Natural killer cell (primary cell): ENCODE measurements around the gene MAPKAP1. TPM values are rescaled to one million over a fixed set of nuclear protein-coding genes. Genes with fewer than 3 reads are reported as not detected.

Experiments
- ATAC-seq, 3 donors: fragments of 150-1000 bp in 2 of 3; fragments of 200-7000 bp in 1 of 3; cut with Tn5 transposase; 1 replicate in 1 of 3; 2 replicates in 2 of 3; pipeline ENCODE4 v1.10.0; 2021; ENCODE audit warnings: mild to moderate bottlenecking in 2 of 3, moderate library complexity in 2 of 3
- DNase-seq, 2 donors: peaks; one replicate each; pipeline versions ENCODE4 v3.0.0 to v3.0.0-alpha.2; 2013 to 2021; ENCODE audit warnings: mixed read lengths in 1 of 2
- H3K27ac ChIP-seq: one replicate; pipeline ENCODE4 v1.5.1; 2013; ENCODE audit warnings: mild to moderate bottlenecking, low read length
- H3K27me3 ChIP-seq: one replicate; pipeline ENCODE4 v1.6.1; 2013; ENCODE audit warnings: low read length; ENCODE audit not compliant: control insufficient read depth, insufficient read depth
- H3K36me3 ChIP-seq: one replicate; pipeline ENCODE4 v1.6.1; 2013; ENCODE audit warnings: low read length; ENCODE audit not compliant: control insufficient read depth, insufficient read depth
- H3K4me1 ChIP-seq: one replicate; pipeline ENCODE4 v1.6.1; 2013; ENCODE audit warnings: low read length; ENCODE audit not compliant: control insufficient read depth, insufficient read depth
- H3K4me3 ChIP-seq: one replicate; pipeline ENCODE4 v1.5.1; 2013; ENCODE audit warnings: low read length
- H3K9me3 ChIP-seq: one replicate; pipeline ENCODE4 v1.6.1; 2013; ENCODE audit warnings: low read length; ENCODE audit not compliant: control insufficient read depth, insufficient read depth
- H3K27ac Mint-ChIP-seq, 2 donors: one replicate each; pipeline ENCODE4 v1.8.0; 2022; ENCODE audit warnings: mild to moderate bottlenecking in 2 of 2, mixed read lengths in 2 of 2, moderate library complexity in 1 of 2
- H3K27me3 Mint-ChIP-seq, 2 donors: one replicate each; pipeline ENCODE4 v1.8.0; 2022; ENCODE audit warnings: low read depth in 2 of 2, mixed read lengths in 2 of 2
- H3K36me3 Mint-ChIP-seq: one replicate; pipeline ENCODE4 v1.8.0; 2022; ENCODE audit warnings: mixed read lengths
- H3K4me1 Mint-ChIP-seq, 2 donors: one replicate each; pipeline ENCODE4 v1.8.0; 2022; ENCODE audit warnings: mixed read lengths in 2 of 2
- H3K4me3 Mint-ChIP-seq: one replicate; pipeline ENCODE4 v1.8.0; 2022; ENCODE audit warnings: mild to moderate bottlenecking, moderate library complexity, mixed read lengths
- H3K9me3 Mint-ChIP-seq, 2 donors: one replicate each; pipeline ENCODE4 v1.8.0; 2022; ENCODE audit warnings: mixed read lengths in 2 of 2
- WGBS: methylation state at CpG from one replicate; pipeline ENCODE4 v1.1.7; 2013; ENCODE audit warnings: missing lambda C conversion rate; ENCODE audit not compliant: insufficient coverage; 5-methylcytosine and 5-hydroxymethylcytosine counted together
- intact Hi-C: fragments of 100-400 bp; cut with micrococcal nuclease; formaldehyde crosslinking; loops from one replicate; pipeline ENCODE4 v1.14.2; 2022
- total RNA-seq, 4 donors: library from RNA; stranded (reverse); fragments of 120-200 nt in 1 of 4; gene quantifications; one replicate each; pipeline versions ENCODE4 v1.2.3 to v1.2.4, GENCODE V29; 2013 to 2022
- TF ChIP-seq, protein P1 (sequence below): fragments of 200-600 bp; IDR thresholded peaks from one replicate; pipeline ENCODE4 v1.8.0; 2022; ENCODE audit warnings: antibody characterized with exemption

MAPKAP1 gene
- total RNA-seq, 3 donors from 2014 or later (not counting 1 experiment from before 2014, with no cell fraction given): 51.1 to 73.0 (median 58.8) TPM

- H3K4me3 Mint-ChIP-seq: peak overlapping the region; percentile 89
- peak overlapping the region; percentile 94 to 97 for H3K27ac Mint-ChIP-seq
- intact Hi-C loops: no loop called here
- H3K9me3 Mint-ChIP-seq: no peaks in the 10 kb centered on the region
- DNase-seq: no peak
- no CpG with 5 or more reads among the region's 1 CpG for WGBS
- Histone ChIP-seq H3K27ac (peak overlapping the region; percentile 83), H3K27me3 (no peaks in the 10 kb centered on the region), H3K36me3 (no peaks in the 10 kb centered on the region), H3K4me1 (peaks cover 25% of the 10 kb centered on the region), H3K4me3 (peak overlapping the region; percentile 29), H3K9me3 (no peaks in the 10 kb centered on the region)
- no peaks in the 10 kb centered on the region for H3K27me3 Mint-ChIP-seq
- H3K4me1 Mint-ChIP-seq: peaks cover 47 to 54% of the 10 kb centered on the region in 2 donors
- ATAC-seq: peak in 2 of 3 donors; percentile 28 to 38
- TF ChIP-seq, protein P1, sequence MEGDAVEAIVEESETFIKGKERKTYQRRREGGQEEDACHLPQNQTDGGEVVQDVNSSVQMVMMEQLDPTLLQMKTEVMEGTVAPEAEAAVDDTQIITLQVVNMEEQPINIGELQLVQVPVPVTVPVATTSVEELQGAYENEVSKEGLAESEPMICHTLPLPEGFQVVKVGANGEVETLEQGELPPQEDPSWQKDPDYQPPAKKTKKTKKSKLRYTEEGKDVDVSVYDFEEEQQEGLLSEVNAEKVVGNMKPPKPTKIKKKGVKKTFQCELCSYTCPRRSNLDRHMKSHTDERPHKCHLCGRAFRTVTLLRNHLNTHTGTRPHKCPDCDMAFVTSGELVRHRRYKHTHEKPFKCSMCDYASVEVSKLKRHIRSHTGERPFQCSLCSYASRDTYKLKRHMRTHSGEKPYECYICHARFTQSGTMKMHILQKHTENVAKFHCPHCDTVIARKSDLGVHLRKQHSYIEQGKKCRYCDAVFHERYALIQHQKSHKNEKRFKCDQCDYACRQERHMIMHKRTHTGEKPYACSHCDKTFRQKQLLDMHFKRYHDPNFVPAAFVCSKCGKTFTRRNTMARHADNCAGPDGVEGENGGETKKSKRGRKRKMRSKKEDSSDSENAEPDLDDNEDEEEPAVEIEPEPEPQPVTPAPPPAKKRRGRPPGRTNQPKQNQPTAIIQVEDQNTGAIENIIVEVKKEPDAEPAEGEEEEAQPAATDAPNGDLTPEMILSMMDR: no peak
- H3K36me3 Mint-ChIP-seq: no peaks in the 10 kb centered on the region
These were observed 60.8 kb downstream of the MAPKAP1 start for GRCh38 chr9:125646217-125646616.

GRCh38 chr9:125644819-125645507 is 62.0 kb downstream of the MAPKAP1 start:
- peak overlapping the region; percentile 13 for H3K27ac ChIP-seq
- Mint-ChIP-seq H3K27me3 (no peaks in the 10 kb centered on the region), H3K36me3 (no peaks in the 10 kb centered on the region), H3K9me3 (no peaks in the 10 kb centered on the region), H3K4me3 (peak overlapping the region; percentile 61), H3K27ac (peak overlapping the region; percentile 75 to 97), H3K4me1 (peaks cover 39 to 47% of the 10 kb centered on the region in 2 donors)
- peaks cover 20% of the 10 kb centered on the region for H3K4me1 ChIP-seq
- intact Hi-C loops: no loop called here
- DNase-seq (no peak), ATAC-seq (no peak)
- WGBS: 87% methylated on average over 7 of the region's 7 CpGs
- TF ChIP-seq, protein P1: no peak
- no peaks in the 10 kb centered on the region for H3K27me3 ChIP-seq
- no peaks in the 10 kb centered on the region for H3K9me3 ChIP-seq
- no peak overlapping the region for H3K4me3 ChIP-seq
- H3K36me3 ChIP-seq: no peaks in the 10 kb centered on the region

- no peaks in the 10 kb centered on the region for H3K27me3 ChIP-seq
- H3K27ac ChIP-seq: no peak overlapping the region
- H3K27me3 Mint-ChIP-seq: no peaks in the 10 kb centered on the region
- H3K27ac Mint-ChIP-seq: no peak overlapping the region
- no peaks in the 10 kb centered on the region for H3K36me3 ChIP-seq
- H3K9me3 Mint-ChIP-seq: no peaks in the 10 kb centered on the region
- no peak overlapping the region for H3K4me3 Mint-ChIP-seq
- ATAC-seq (no peak), DNase-seq (no peak)
- no peaks in the 10 kb centered on the region for H3K36me3 Mint-ChIP-seq
- no peak overlapping the region for H3K4me3 ChIP-seq
- H3K9me3 ChIP-seq: no peaks in the 10 kb centered on the region
- peaks cover 33 to 38% of the 10 kb centered on the region in 2 donors for H3K4me1 Mint-ChIP-seq
- WGBS: 100% methylated on average over 1 of the region's 1 CpG
- TF ChIP-seq, protein P1: no peak
- H3K4me1 ChIP-seq: peaks cover 14% of the 10 kb centered on the region
- intact Hi-C loops: no loop called here
These were observed 64.7 kb downstream of the MAPKAP1 start for GRCh38 chr9:125642311-125642710.

- Histone ChIP-seq H3K27me3 (no peaks in the 10 kb centered on the region), H3K36me3 (no peaks in the 10 kb centered on the region), H3K4me1 (peaks cover 2% of the 10 kb centered on the region), H3K9me3 (no peaks in the 10 kb centered on the region), H3K27ac (no peak overlapping the region), H3K4me3 (no peak overlapping the region)
- intact Hi-C loops: no loop called here
- H3K9me3 Mint-ChIP-seq: no peaks in the 10 kb centered on the region
- H3K27me3 Mint-ChIP-seq: no peaks in the 10 kb centered on the region
- TF ChIP-seq, protein P1: no peak
- H3K36me3 Mint-ChIP-seq: no peaks in the 10 kb centered on the region
- H3K4me3 Mint-ChIP-seq: no peak overlapping the region
- no peak for ATAC-seq
- DNase-seq: no peak
- H3K27ac Mint-ChIP-seq: peak overlapping the region in 1 of 2 donors; percentile 11
- H3K4me1 Mint-ChIP-seq: peaks cover 33 to 42% of the 10 kb centered on the region in 2 donors
- 92% methylated on average over 4 of the region's 4 CpGs for WGBS
These were observed 68.0 kb downstream of the MAPKAP1 start for GRCh38 chr9:125639057-125639456.
